Pulmonary artery endothelial cell (primary cell): Measurements from ENCODE around the gene TEX13C. TPM values are rescaled to one million over a fixed set of nuclear protein-coding genes. Genes with fewer than 3 reads are reported as not detected.
"Not testable (repeated sequence)": the region's sequence is repeated elsewhere in the genome, so short reads cannot be mapped to it uniquely, and the experiment has no call there.

Experiments used
- DNase-seq: peaks from one replicate; pipeline ENCODE4 v3.0.0-alpha.2; 2011; ENCODE audit warnings: low read depth, low spot score
- total RNA-seq: library from RNA; depleted of rRNA; stranded (reverse); fragments of >200 nt; gene quantifications from 2 replicates; pipeline ENCODE4 v1.2.3, GENCODE V29; 2014

TEX13C gene
- total RNA-seq: not detected in 2 replicates

- DNase-seq: no peak
Measured at GRCh38 chrX:125319646-125320521, at the start of gene TEX13C. Gene TEX13C (plus strand): TSS chrX:125319871. CDS start chrX:125320120, 249 bp downstream.

- no peak for DNase-seq
Measured at GRCh38 chrX:125287282-125287681, 32.4 kb upstream of the TEX13C start.

- no peak for DNase-seq
Measured at GRCh38 chrX:125288343-125288742, 31.3 kb upstream of the TEX13C start.

GRCh38 chrX:125289209-125289608 lies 30.5 kb upstream of the TEX13C start:
- no peak for DNase-seq

- DNase-seq: no peak
Measured at GRCh38 chrX:125289920-125290319, 29.8 kb upstream of the TEX13C start.

- DNase-seq: no peak
Measured at GRCh38 chrX:125291124-125291523, 28.5 kb upstream of the TEX13C start.

- no peak for DNase-seq
Measured at GRCh38 chrX:125293850-125294780, 25.6 kb upstream of the TEX13C start.

GRCh38 chrX:125295337-125295736 lies 24.3 kb upstream of the TEX13C start:
- DNase-seq: no peak

- DNase-seq: no peak
Measured at GRCh38 chrX:125298871-125299270, 20.8 kb upstream of the TEX13C start.

GRCh38 chrX:125306335-125306866 lies 13.3 kb upstream of the TEX13C start:
- DNase-seq: no peak

GRCh38 chrX:125308653-125309052 lies 11.0 kb upstream of the TEX13C start:
- DNase-seq: no peak

- not testable (repeated sequence) for DNase-seq
Measured at GRCh38 chrX:125319166-125319565, 505 bp upstream of the TEX13C start.

GRCh38 chrX:125322431-125322830 lies 2.8 kb downstream of the TEX13C start:
- no peak for DNase-seq

GRCh38 chrX:125326599-125326998 lies 6.9 kb downstream of the TEX13C start:
- DNase-seq: no peak

- DNase-seq: no peak
Measured at GRCh38 chrX:125327891-125328290, 8.2 kb downstream of the TEX13C start.

- DNase-seq: no peak
Measured at GRCh38 chrX:125333583-125333982, 13.9 kb downstream of the TEX13C start.

- no peak for DNase-seq
Measured at GRCh38 chrX:125340490-125340889, 20.8 kb downstream of the TEX13C start.

- no peak for DNase-seq
Measured at GRCh38 chrX:125374169-125374568, 54.5 kb downstream of the TEX13C start.
